Thoracic aorta (tissue), 2 donors: ENCODE measurements around the gene LMCD1. TPM values are rescaled to one million over a fixed set of nuclear protein-coding genes. Genes with fewer than 3 reads are reported as not detected.
A peak's percentile ranks its signal among the peaks of the same experiment; 100 is the strongest.

Experiments
- ATAC-seq: fragments of 150-250 bp; one replicate; pipeline ENCODE4 v1.8.0; 2017; ENCODE audit warnings: low read depth; ENCODE audit not compliant: insufficient number of reproducible peaks, low FRiP score
- DNase-seq: peaks from one replicate; pipeline ENCODE4 v3.0.0-alpha.2; 2020; ENCODE audit warnings: low spot score
- H3K27ac ChIP-seq, 2 donors: fragments of 200-600 bp; sonication (generic); 1 replicate in 1 of 2; 2 replicates in 1 of 2; pipeline ENCODE4 v1.5.1; 2016; ENCODE audit warnings: mild to moderate bottlenecking in 2 of 2, moderate library complexity in 2 of 2
- H3K27me3 ChIP-seq: fragments of 200-600 bp; sonication (generic); replicated peaks from 2 replicates; pipeline ENCODE4 v1.6.0; 2016; ENCODE audit warnings: mild to moderate bottlenecking; ENCODE audit not compliant: insufficient read depth
- H3K36me3 ChIP-seq: fragments of 200-600 bp; sonication (generic); one replicate; pipeline ENCODE4 v1.5.1; 2016
- H3K4me1 ChIP-seq, 2 donors: fragments of 200-600 bp; sonication (generic); 1 replicate in 1 of 2; 2 replicates in 1 of 2; pipeline versions ENCODE4 v1.5.1 to v1.6.0; 2016; ENCODE audit warnings: low read depth in 2 of 2, mild to moderate bottlenecking in 1 of 2; ENCODE audit not compliant: control insufficient read depth in 1 of 2
- H3K4me3 ChIP-seq: fragments of 200-600 bp; sonication (generic); 2 replicates; pipeline ENCODE4 v1.5.1; 2016; ENCODE audit warnings: mild to moderate bottlenecking
- H3K9me3 ChIP-seq: fragments of 200-600 bp; sonication (generic); 2 replicates; pipeline ENCODE4 v1.5.1; 2016
- total RNA-seq, 2 donors: library from RNA; depleted of rRNA; stranded (reverse); fragments of >200 nt; gene quantifications; one replicate each; pipeline versions ENCODE4 v1.1.0 to v1.2.3, GENCODE V29; 2016
- TF ChIP-seq, protein P1 (sequence below): fragments of 200-600 bp; sonication (generic); IDR thresholded peaks from one replicate; pipeline ENCODE4 v1.5.1; 2019; ENCODE audit warnings: antibody characterized with exemption

Gene LMCD1
- total RNA-seq, 2 donors from 2014 or later: 813 to 852 TPM

GRCh38 chr3:8557298-8557697 lies 55.7 kb downstream of the LMCD1 start:
- TF ChIP-seq, protein P1, sequence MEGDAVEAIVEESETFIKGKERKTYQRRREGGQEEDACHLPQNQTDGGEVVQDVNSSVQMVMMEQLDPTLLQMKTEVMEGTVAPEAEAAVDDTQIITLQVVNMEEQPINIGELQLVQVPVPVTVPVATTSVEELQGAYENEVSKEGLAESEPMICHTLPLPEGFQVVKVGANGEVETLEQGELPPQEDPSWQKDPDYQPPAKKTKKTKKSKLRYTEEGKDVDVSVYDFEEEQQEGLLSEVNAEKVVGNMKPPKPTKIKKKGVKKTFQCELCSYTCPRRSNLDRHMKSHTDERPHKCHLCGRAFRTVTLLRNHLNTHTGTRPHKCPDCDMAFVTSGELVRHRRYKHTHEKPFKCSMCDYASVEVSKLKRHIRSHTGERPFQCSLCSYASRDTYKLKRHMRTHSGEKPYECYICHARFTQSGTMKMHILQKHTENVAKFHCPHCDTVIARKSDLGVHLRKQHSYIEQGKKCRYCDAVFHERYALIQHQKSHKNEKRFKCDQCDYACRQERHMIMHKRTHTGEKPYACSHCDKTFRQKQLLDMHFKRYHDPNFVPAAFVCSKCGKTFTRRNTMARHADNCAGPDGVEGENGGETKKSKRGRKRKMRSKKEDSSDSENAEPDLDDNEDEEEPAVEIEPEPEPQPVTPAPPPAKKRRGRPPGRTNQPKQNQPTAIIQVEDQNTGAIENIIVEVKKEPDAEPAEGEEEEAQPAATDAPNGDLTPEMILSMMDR: no peak
- H3K27me3 ChIP-seq: no peaks in the 10 kb centered on the region
- H3K36me3 ChIP-seq: peaks cover 36% of the 10 kb centered on the region
- no peak for ATAC-seq
- H3K9me3 ChIP-seq: no peaks in the 10 kb centered on the region
- H3K4me3 ChIP-seq: no peak overlapping the region
- no peak for DNase-seq
- peak overlapping the region; percentile 60 to 81 for H3K27ac ChIP-seq
- peaks cover 66 to 100% of the 10 kb centered on the region in 2 donors for H3K4me1 ChIP-seq

DNA sequence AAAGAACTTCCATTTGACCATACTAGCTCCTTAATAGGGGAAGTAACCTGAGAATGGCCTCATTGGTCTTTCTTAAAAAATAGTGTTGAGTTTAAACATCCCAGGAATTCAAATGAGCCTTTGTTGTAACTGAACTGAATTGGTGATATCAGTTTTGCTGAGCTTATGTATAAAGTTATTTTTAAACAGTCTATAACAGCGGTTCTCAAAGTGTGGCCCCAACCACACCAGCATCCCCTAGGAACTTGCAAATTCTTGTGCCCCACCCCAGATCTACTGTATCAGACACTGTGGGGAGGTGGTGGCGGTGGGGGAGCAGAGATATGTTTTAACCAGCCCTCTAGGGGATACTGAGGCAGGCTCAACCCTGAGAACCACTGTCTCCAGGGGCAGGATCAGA lies 57.0 kb downstream of the LMCD1 start:
- H3K27me3 ChIP-seq: no peaks in the 10 kb centered on the region
- H3K4me3 ChIP-seq: no peak overlapping the region
- no peaks in the 10 kb centered on the region for H3K9me3 ChIP-seq
- peaks cover 26% of the 10 kb centered on the region for H3K36me3 ChIP-seq
- ATAC-seq: no peak
- peaks cover 54 to 89% of the 10 kb centered on the region in 2 donors for H3K4me1 ChIP-seq
- TF ChIP-seq, protein P1: no peak
- no peak for DNase-seq
- peak overlapping the region; percentile 81 to 89 for H3K27ac ChIP-seq

GRCh38 chr3:8559351-8559750 lies 57.7 kb downstream of the LMCD1 start:
- TF ChIP-seq, protein P1: no peak
- Histone ChIP-seq H3K4me3 (no peak overlapping the region), H3K4me1 (peaks cover 47 to 82% of the 10 kb centered on the region in 2 donors), H3K36me3 (peaks cover 26% of the 10 kb centered on the region), H3K27me3 (no peaks in the 10 kb centered on the region), H3K27ac (peak overlapping the region; percentile 81 to 89), H3K9me3 (no peaks in the 10 kb centered on the region)
- ATAC-seq (no peak), DNase-seq (no peak)

GRCh38 chr3:8560366-8561007 lies 58.9 kb downstream of the LMCD1 start:
- peaks cover 31% of the 10 kb centered on the region for H3K36me3 ChIP-seq
- ATAC-seq (no peak), DNase-seq (peak; percentile 43)
- no peak overlapping the region for H3K4me3 ChIP-seq
- H3K4me1 ChIP-seq: peaks cover 36 to 71% of the 10 kb centered on the region in 2 donors
- H3K27me3 ChIP-seq: no peaks in the 10 kb centered on the region
- TF ChIP-seq, protein P1: no peak
- peak overlapping the region; percentile 81 to 89 for H3K27ac ChIP-seq
- H3K9me3 ChIP-seq: no peaks in the 10 kb centered on the region

DNA sequence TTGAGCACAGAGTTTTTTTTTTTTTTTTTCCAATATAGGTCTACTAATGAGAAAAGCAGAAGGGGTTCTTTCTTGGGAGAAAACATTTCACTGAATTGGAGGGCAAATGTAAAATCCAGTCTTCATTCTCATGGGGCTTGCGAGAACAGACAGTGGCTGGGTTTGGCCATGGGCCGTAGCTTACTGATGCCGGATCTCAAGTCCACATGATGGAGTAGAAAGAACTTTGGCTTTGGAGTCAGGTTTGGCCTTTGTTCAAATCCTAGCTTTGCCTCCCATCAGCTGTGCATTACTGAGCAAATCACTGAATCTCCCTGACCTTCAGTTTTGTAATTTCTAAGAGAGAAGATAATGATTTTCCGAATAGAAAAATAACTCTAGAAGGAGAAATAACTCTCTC lies 59.7 kb downstream of the LMCD1 start:
- no peak for DNase-seq
- peaks cover 30 to 66% of the 10 kb centered on the region in 2 donors for H3K4me1 ChIP-seq
- H3K9me3 ChIP-seq: no peaks in the 10 kb centered on the region
- peak overlapping the region; percentile 81 to 89 for H3K27ac ChIP-seq
- TF ChIP-seq, protein P1: no peak
- no peak for ATAC-seq
- H3K36me3 ChIP-seq: peaks cover 39% of the 10 kb centered on the region
- H3K27me3 ChIP-seq: no peaks in the 10 kb centered on the region
- H3K4me3 ChIP-seq: no peak overlapping the region
